ENCODE data around the gene HRG.
"Not testable (repeated sequence)": the region's sequence is repeated elsewhere in the genome, so short reads cannot be mapped to it uniquely, and the experiment has no call there.

Gene HRG

GRCh38 chr3:186710694-186711093 lies 44.9 kb downstream of the HRG start:
- H3K4me3 ChIP-seq (ENCODE audit: low read depth in 1 of 2, low read length in 2 of 2); H3K27me3 ChIP-seq (ENCODE audit: control insufficient read depth in 1 of 2, insufficient read depth in 2 of 2, low read length in 2 of 2); H3K36me3 ChIP-seq (ENCODE audit: insufficient read depth, low read length); H3K4me1 ChIP-seq (ENCODE audit: insufficient read depth, low read length); H3K9me3 ChIP-seq (ENCODE audit: low read length); H3K27ac ChIP-seq (ENCODE audit: low read depth, low read length); H3K9ac ChIP-seq (ENCODE audit: low read length): not testable (repeated sequence)

GRCh38 chr3:186713499-186713898 lies 47.7 kb downstream of the HRG start:
- Histone ChIP-seq H3K9ac (ENCODE audit: low read length) (no peak overlapping the region), H3K27ac (ENCODE audit: low read depth, low read length) (no peak overlapping the region), H3K9me3 (ENCODE audit: low read length) (no peaks in the 10 kb centered on the region), H3K4me1 (ENCODE audit: insufficient read depth, low read length) (no peaks in the 10 kb centered on the region), H3K27me3 (ENCODE audit: control insufficient read depth in 1 of 2, insufficient read depth in 2 of 2, low read length in 2 of 2) (no peaks in the 10 kb centered on the region), H3K36me3 (ENCODE audit: insufficient read depth, low read length) (no peaks in the 10 kb centered on the region), H3K4me3 (ENCODE audit: low read depth in 1 of 2, low read length in 2 of 2) (no peak overlapping the region)

- H3K9me3 ChIP-seq (ENCODE audit: low read length), result no peaks in the 10 kb centered on the region
- no peaks in the 10 kb centered on the region for H3K27me3 ChIP-seq (ENCODE audit: control insufficient read depth in 1 of 2, insufficient read depth in 2 of 2, low read length in 2 of 2)
- no peaks in the 10 kb centered on the region for H3K36me3 ChIP-seq (ENCODE audit: insufficient read depth, low read length)
- no peak within 1 kb of the TSS for H3K27ac ChIP-seq (ENCODE audit: low read depth, low read length)
- no peak within 1 kb of the TSS for H3K4me3 ChIP-seq (ENCODE audit: low read depth in 1 of 2, low read length in 2 of 2)
- H3K9ac ChIP-seq (ENCODE audit: low read length), result no peak within 1 kb of the TSS
- no peaks in the 10 kb centered on the region for H3K4me1 ChIP-seq (ENCODE audit: insufficient read depth, low read length)
Measured at GRCh38 chr3:186717039-186717457, 51.2 kb downstream of the HRG start, which contains the start of gene KNG1. Gene KNG1 (plus strand): TSS chr3:186717359. CDS start chr3:186717543, 184 bp downstream.

GRCh38 chr3:186719945-186720739 lies 54.3 kb downstream of the HRG start:
- no peak overlapping the region for H3K27ac ChIP-seq (ENCODE audit: low read depth, low read length)
- H3K9ac ChIP-seq (ENCODE audit: low read length), result no peak overlapping the region
- no peak overlapping the region for H3K4me3 ChIP-seq (ENCODE audit: low read depth in 1 of 2, low read length in 2 of 2)
- no peaks in the 10 kb centered on the region for H3K4me1 ChIP-seq (ENCODE audit: insufficient read depth, low read length)
- no peaks in the 10 kb centered on the region for H3K36me3 ChIP-seq (ENCODE audit: insufficient read depth, low read length)
- no peaks in the 10 kb centered on the region for H3K27me3 ChIP-seq (ENCODE audit: control insufficient read depth in 1 of 2, insufficient read depth in 2 of 2, low read length in 2 of 2)
- H3K9me3 ChIP-seq (ENCODE audit: low read length), result no peaks in the 10 kb centered on the region

GRCh38 chr3:186722457-186722856 lies 56.6 kb downstream of the HRG start:
- H3K27ac ChIP-seq (ENCODE audit: low read depth, low read length), result no peak overlapping the region
- no peaks in the 10 kb centered on the region for H3K36me3 ChIP-seq (ENCODE audit: insufficient read depth, low read length)
- H3K9me3 ChIP-seq (ENCODE audit: low read length), result no peaks in the 10 kb centered on the region
- H3K4me1 ChIP-seq (ENCODE audit: insufficient read depth, low read length), result no peaks in the 10 kb centered on the region
- no peaks in the 10 kb centered on the region for H3K27me3 ChIP-seq (ENCODE audit: control insufficient read depth in 1 of 2, insufficient read depth in 2 of 2, low read length in 2 of 2)
- H3K9ac ChIP-seq (ENCODE audit: low read length), result no peak overlapping the region
- H3K4me3 ChIP-seq (ENCODE audit: low read depth in 1 of 2, low read length in 2 of 2), result no peak overlapping the region

GRCh38 chr3:186724911-186725310 lies 59.1 kb downstream of the HRG start:
- H3K9me3 ChIP-seq (ENCODE audit: low read length), result no peaks in the 10 kb centered on the region
- no peak overlapping the region for H3K9ac ChIP-seq (ENCODE audit: low read length)
- H3K27me3 ChIP-seq (ENCODE audit: control insufficient read depth in 1 of 2, insufficient read depth in 2 of 2, low read length in 2 of 2), result no peaks in the 10 kb centered on the region
- no peaks in the 10 kb centered on the region for H3K4me1 ChIP-seq (ENCODE audit: insufficient read depth, low read length)
- no peaks in the 10 kb centered on the region for H3K36me3 ChIP-seq (ENCODE audit: insufficient read depth, low read length)
- H3K4me3 ChIP-seq (ENCODE audit: low read depth in 1 of 2, low read length in 2 of 2), result no peak overlapping the region
- no peak overlapping the region for H3K27ac ChIP-seq (ENCODE audit: low read depth, low read length)

Measured in muscle layer of colon (tissue), 2 donors.